GM06990 (cell line): Measurements from ENCODE around the gene SLC5A12.

Source experiments
- DNase-seq: peaks from one replicate; pipeline ENCODE4 v3.0.0-alpha.2; 2011; ENCODE audit not compliant: insufficient read length; ENCODE audit errors: extremely low read depth
- H3K27me3 ChIP-seq: replicated peaks from 2 replicates; pipeline ENCODE4 v1.6.0; 2011; ENCODE audit warnings: low read length; ENCODE audit not compliant: control insufficient read depth, insufficient read depth
- H3K36me3 ChIP-seq: 2 replicates; pipeline ENCODE4 v1.5.1; 2011; ENCODE audit warnings: low read length; ENCODE audit not compliant: control insufficient read depth, insufficient read depth
- H3K4me3 ChIP-seq: replicated peaks from 2 replicates; pipeline ENCODE4 v1.5.1; 2011; ENCODE audit warnings: low read depth, mild to moderate bottlenecking, control low read depth, low read length
- TF ChIP-seq, protein P1 (sequence below): IDR thresholded peaks from 2 replicates; pipeline ENCODE4 v1.5.1; 2011; ENCODE audit warnings: low read length, control low read depth, mild to moderate bottlenecking, inconsistent platforms; ENCODE audit not compliant: insufficient read depth, poor library complexity, severe bottlenecking

Gene SLC5A12

DNA sequence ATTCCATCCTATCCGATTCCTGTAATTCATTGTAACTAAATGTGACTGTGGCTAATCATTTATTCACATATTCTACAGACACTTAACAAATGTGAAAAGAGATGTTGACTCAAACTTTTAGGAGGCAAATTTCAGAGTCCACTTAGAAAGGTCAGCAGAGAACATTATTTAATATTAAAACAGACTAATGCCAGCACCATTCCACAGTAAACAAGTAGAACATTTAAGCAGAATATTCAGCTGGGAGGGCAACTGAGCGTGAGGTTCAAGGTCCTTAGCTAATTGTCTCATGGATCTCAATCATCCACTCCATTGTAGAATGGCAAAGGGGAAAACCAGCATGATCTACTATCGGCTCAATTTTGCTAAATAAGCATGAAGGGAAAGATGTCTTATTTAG is 5.1 kb upstream of the SLC5A12 start:
- Histone ChIP-seq H3K36me3 (no peaks in the 10 kb centered on the region), H3K4me3 (no peak overlapping the region), H3K27me3 (no peaks in the 10 kb centered on the region; the same call in 1 of the 2 replicates)
- TF ChIP-seq, protein P1, sequence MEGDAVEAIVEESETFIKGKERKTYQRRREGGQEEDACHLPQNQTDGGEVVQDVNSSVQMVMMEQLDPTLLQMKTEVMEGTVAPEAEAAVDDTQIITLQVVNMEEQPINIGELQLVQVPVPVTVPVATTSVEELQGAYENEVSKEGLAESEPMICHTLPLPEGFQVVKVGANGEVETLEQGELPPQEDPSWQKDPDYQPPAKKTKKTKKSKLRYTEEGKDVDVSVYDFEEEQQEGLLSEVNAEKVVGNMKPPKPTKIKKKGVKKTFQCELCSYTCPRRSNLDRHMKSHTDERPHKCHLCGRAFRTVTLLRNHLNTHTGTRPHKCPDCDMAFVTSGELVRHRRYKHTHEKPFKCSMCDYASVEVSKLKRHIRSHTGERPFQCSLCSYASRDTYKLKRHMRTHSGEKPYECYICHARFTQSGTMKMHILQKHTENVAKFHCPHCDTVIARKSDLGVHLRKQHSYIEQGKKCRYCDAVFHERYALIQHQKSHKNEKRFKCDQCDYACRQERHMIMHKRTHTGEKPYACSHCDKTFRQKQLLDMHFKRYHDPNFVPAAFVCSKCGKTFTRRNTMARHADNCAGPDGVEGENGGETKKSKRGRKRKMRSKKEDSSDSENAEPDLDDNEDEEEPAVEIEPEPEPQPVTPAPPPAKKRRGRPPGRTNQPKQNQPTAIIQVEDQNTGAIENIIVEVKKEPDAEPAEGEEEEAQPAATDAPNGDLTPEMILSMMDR, result no peak
- no peak for DNase-seq

DNA sequence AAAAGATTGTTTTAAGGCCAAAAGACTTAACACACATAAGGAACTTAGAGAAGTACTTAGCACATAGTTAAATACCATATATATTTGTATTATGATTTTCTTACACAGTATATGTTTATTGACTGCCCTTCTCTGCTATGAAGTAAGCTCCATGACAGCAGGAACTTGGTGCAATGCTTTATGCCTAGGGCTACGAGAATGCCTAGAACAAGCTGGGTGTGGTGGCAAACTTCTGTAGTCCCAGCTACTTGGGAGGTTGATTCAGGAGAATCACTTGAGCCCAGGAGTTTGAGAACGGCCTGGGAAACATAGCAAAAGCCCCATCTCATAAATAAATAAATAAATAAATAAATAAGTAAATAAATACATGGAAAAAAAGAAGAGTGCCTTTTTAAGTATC is 1.9 kb downstream of the SLC5A12 start:
- TF ChIP-seq, protein P1, result no peak

DNA sequence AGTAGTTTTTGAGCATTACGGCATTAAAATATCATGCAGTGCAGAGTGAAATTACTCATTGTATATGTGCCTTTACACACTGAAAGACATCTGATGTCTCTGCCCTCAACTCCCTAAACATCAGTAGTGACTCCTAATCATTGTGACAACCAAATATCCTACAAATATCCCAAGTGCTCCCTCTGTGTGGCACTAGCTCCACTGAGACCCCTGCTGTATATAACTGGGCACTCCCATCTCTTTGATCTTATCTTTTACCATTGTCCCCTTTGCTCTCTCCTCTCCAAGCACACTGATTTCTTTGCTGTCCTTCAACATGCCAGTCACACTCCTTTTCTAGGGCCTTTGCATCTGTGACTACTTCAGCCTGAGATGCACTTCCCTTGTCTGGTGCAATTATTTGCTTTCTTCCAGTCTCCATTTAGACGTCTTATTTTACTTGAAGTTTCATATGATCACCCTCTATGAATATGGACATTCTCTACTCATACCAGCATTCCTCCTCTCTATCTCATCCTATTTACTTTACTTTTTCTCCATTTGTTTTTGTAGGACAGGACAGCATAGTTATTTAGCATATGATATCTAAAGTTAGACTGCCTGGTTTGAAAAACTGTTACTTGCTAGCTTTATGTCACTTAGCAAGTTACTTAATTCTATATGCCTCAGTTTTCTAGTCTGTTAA is 2.4 kb downstream of the SLC5A12 start:
- DNase-seq, result no peak
- H3K36me3 ChIP-seq, result no peaks in the 10 kb centered on the region
- TF ChIP-seq, protein P1, result no peak
- H3K4me3 ChIP-seq, result no peak overlapping the region
- H3K27me3 ChIP-seq, result no peaks in the 10 kb centered on the region; the same call in 1 of the 2 replicates

More for the DNA sequence above, 1.9 kb downstream of the SLC5A12 start:
- no peaks in the 10 kb centered on the region; the same call in 1 of the 2 replicates for H3K27me3 ChIP-seq
- H3K36me3 ChIP-seq, result no peaks in the 10 kb centered on the region
- no peak overlapping the region for H3K4me3 ChIP-seq
- no peak for DNase-seq

DNA sequence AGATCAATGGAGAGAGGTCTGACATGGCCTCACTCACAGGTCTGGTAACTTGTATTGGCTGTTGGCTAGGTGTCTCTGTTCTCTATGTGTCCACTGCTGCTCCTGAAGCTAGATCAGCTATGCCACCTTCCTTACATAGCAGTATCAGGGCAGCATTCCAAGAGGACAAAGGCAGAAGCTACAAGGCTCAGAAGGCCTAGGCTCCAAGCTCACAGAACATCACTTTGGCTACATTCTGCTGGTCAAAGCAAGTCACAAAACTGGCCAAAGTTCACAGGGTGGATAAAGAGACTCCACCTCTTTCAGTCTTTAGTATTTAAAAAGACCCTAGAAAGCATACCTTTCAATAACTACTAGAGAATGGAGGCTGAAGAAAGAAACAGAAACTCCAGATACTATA is 4.1 kb downstream of the SLC5A12 start:
- TF ChIP-seq, protein P1, result no peak

DNA sequence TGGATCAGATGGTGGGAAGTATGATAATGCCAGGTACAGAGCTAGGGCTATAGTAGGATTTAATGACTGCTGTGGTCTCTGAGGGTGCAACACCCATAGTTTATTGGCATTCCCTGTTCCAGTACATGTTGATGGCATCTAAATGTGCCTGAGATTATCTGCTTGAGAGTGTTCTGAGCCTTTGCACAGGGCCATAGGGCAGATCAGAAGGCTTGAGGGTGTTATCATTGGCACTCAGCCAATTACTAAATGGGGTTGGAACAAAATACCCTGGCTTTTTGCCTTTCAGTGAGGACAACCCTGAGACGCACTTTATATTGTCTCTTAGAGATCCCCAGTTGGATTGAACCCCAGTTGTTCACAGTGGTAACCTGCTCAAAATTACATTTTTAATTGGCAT is 6.7 kb downstream of the SLC5A12 start:
- Histone ChIP-seq H3K36me3 (no peaks in the 10 kb centered on the region), H3K27me3 (no peaks in the 10 kb centered on the region; the same call in 1 of the 2 replicates), H3K4me3 (no peak overlapping the region)
- no peak for DNase-seq
- TF ChIP-seq, protein P1, result no peak

More for the DNA sequence above, 4.1 kb downstream of the SLC5A12 start:
- DNase-seq, result no peak
- H3K4me3 ChIP-seq, result no peak overlapping the region
- H3K36me3 ChIP-seq, result no peaks in the 10 kb centered on the region
- no peaks in the 10 kb centered on the region; the same call in 1 of the 2 replicates for H3K27me3 ChIP-seq
